Testis (tissue), 2 donors: Measurements from ENCODE around the gene CCDC7.

Experiments
- POLR2A ChIP-seq: fragments of 450-650 bp; IDR thresholded peaks from one replicate; pipeline ENCODE4 v1.6.1; 2017; ENCODE audit warnings: antibody characterized with exemption, mild to moderate bottlenecking, moderate library complexity
- TF ChIP-seq, protein P1 (sequence below), 3 experiments: fragments of 450-650 bp in 2 of 3; fragments of 200-600 bp in 1 of 3; sonication (generic) in 1 of 3; IDR thresholded peaks; one replicate each; pipeline ENCODE4 v1.5.1; 2016 to 2019; ENCODE audit warnings: antibody characterized with exemption in 3 of 3, mild to moderate bottlenecking in 2 of 3, moderate library complexity in 1 of 3

GRCh38 chr10:32616438-32616837 is 170.5 kb downstream of the CCDC7 start:
- TF ChIP-seq, protein P1, sequence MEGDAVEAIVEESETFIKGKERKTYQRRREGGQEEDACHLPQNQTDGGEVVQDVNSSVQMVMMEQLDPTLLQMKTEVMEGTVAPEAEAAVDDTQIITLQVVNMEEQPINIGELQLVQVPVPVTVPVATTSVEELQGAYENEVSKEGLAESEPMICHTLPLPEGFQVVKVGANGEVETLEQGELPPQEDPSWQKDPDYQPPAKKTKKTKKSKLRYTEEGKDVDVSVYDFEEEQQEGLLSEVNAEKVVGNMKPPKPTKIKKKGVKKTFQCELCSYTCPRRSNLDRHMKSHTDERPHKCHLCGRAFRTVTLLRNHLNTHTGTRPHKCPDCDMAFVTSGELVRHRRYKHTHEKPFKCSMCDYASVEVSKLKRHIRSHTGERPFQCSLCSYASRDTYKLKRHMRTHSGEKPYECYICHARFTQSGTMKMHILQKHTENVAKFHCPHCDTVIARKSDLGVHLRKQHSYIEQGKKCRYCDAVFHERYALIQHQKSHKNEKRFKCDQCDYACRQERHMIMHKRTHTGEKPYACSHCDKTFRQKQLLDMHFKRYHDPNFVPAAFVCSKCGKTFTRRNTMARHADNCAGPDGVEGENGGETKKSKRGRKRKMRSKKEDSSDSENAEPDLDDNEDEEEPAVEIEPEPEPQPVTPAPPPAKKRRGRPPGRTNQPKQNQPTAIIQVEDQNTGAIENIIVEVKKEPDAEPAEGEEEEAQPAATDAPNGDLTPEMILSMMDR (IDR thresholded peaks at IDR 0.05), result no peak
- TF ChIP-seq POLR2A, result no peak
